ENCODE measurements around the gene ALDH1L1. TPM values are rescaled to one million over a fixed set of nuclear protein-coding genes. Genes with fewer than 3 reads are reported as not detected.

The ALDH1L1 gene
- total and polyA plus RNA-seq, 2 of the 8 experiments (the other 6 are each of a cell fraction or from before 2014, with no cell fraction given): 0.98 to 1.6 TPM

GRCh38 chr3:126197854-126198584, 17.6 kb upstream of the ALDH1L1 start (continued):
- TF ChIP-seq ATF2 (IDR thresholded peaks at IDR 0.05; ENCODE audit: low read length): no peak
- no peak for TF ChIP-seq GABPA (IDR thresholded peaks at IDR 0.05; ENCODE audit: borderline replicate concordance, insufficient read depth, low read length)
